GM21619 (cell line): Measurements from ENCODE around the gene GIMAP7.

ENCODE experiments used
- ATAC-seq: cut with Tn5 transposase; IDR thresholded peaks from one replicate; pipeline ENCODE4 v1.9.1; 2021; ENCODE audit not compliant: unreplicated experiment

GIMAP7 gene

GRCh38 chr7:150569245-150569955, 54.7 kb downstream of the GIMAP7 start:
- no peak for ATAC-seq
